ENCODE results near the gene PSMA5. TPM values are rescaled to one million over a fixed set of nuclear protein-coding genes. Genes with fewer than 3 reads are reported as not detected.
"Not testable (repeated sequence)": the region's sequence is repeated elsewhere in the genome, so short reads cannot be mapped to it uniquely, and the experiment has no call there.

The PSMA5 gene
- total RNA-seq, 1 experiment from 2014 or later = 169 TPM

GRCh38 chr1:109395602-109396512, 30.4 kb downstream of the PSMA5 start:
- no peak overlapping the region for H3K4me3 ChIP-seq (replicated peaks in 1 of 2; ENCODE audit: low read depth in 1 of 2, low read length in 2 of 2)
- H4K20me1 ChIP-seq (ENCODE audit: insufficient read depth) = no peaks in the 10 kb centered on the region
- H3K9me3 ChIP-seq (ENCODE audit: control insufficient read depth in 1 of 2, insufficient read depth in 1 of 2, low read depth in 1 of 2, low read length in 2 of 2) = no peaks in the 10 kb centered on the region
- no peaks in the 10 kb centered on the region for H3K36me3 ChIP-seq (ENCODE audit: control insufficient read depth in 1 of 2, insufficient read depth in 2 of 2, low read length in 2 of 2)
- no peak overlapping the region for H3K27ac ChIP-seq (ENCODE audit: low read depth, low read length)
- TF ChIP-seq TCF7L2 (IDR thresholded peaks at IDR 0.05; ENCODE audit: borderline replicate concordance, extremely low read depth, insufficient read depth, insufficient read length) (no peak), ZFX (IDR thresholded peaks at IDR 0.05) (no peak)
- TF ChIP-seq, protein P1, sequence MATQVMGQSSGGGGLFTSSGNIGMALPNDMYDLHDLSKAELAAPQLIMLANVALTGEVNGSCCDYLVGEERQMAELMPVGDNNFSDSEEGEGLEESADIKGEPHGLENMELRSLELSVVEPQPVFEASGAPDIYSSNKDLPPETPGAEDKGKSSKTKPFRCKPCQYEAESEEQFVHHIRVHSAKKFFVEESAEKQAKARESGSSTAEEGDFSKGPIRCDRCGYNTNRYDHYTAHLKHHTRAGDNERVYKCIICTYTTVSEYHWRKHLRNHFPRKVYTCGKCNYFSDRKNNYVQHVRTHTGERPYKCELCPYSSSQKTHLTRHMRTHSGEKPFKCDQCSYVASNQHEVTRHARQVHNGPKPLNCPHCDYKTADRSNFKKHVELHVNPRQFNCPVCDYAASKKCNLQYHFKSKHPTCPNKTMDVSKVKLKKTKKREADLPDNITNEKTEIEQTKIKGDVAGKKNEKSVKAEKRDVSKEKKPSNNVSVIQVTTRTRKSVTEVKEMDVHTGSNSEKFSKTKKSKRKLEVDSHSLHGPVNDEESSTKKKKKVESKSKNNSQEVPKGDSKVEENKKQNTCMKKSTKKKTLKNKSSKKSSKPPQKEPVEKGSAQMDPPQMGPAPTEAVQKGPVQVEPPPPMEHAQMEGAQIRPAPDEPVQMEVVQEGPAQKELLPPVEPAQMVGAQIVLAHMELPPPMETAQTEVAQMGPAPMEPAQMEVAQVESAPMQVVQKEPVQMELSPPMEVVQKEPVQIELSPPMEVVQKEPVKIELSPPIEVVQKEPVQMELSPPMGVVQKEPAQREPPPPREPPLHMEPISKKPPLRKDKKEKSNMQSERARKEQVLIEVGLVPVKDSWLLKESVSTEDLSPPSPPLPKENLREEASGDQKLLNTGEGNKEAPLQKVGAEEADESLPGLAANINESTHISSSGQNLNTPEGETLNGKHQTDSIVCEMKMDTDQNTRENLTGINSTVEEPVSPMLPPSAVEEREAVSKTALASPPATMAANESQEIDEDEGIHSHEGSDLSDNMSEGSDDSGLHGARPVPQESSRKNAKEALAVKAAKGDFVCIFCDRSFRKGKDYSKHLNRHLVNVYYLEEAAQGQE (IDR thresholded peaks at IDR 0.05; ENCODE audit: low read depth) = no peak
- intact Hi-C loops (cut with micrococcal nuclease) = loop anchor here (2.0 to 5.0 kb wide), 3 partner anchors 21 to 1614 kb away; no protein-coding TSS in a partner anchor
- ATAC-seq = no peak
- peaks cover 11 to 21% of the 10 kb centered on the region in 2 experiments for H3K4me1 ChIP-seq (ENCODE audit: control insufficient read depth in 1 of 2, insufficient read depth in 2 of 2, low read length in 2 of 2)
- H3K79me2 ChIP-seq (ENCODE audit: insufficient read depth, low read length) = no peaks in the 10 kb centered on the region
- H2AFZ ChIP-seq (ENCODE audit: low read depth, low read length, poor library complexity, severe bottlenecking) = no peak overlapping the region
- CTCF ChIA-PET = interaction anchor here (0.7 to 2.0 kb wide), 2 partner anchors 113 to 118 kb away, joined by 3 to 4 read pairs; partner anchors contain the start of gene PSRC1
- no peak overlapping the region for H3K9ac ChIP-seq (ENCODE audit: low read length)
- H3K9me2 ChIP-seq (ENCODE audit: insufficient read depth) = no peaks in the 10 kb centered on the region
- DNase-seq (ENCODE audit: low read depth, low spot score) = no peak
- RAD21 ChIA-PET (ENCODE audit: low non-redundant PET in 1 of 2, low total read pairs in 2 of 2, uncharacterized antibody in 2 of 2, unreplicated experiment in 2 of 2) = no interaction called here
- no TSS peak for BruUV-seq (replicated peaks)
- peak overlapping the region; percentile 95 for H3K4me2 ChIP-seq (ENCODE audit: low read length)
- POLR2A ChIA-PET = no interaction called here
- no peaks in the 10 kb centered on the region; the same call in 1 of the 2 replicates for H3K27me3 ChIP-seq (ENCODE audit: insufficient read depth, low read length)

DNA sequence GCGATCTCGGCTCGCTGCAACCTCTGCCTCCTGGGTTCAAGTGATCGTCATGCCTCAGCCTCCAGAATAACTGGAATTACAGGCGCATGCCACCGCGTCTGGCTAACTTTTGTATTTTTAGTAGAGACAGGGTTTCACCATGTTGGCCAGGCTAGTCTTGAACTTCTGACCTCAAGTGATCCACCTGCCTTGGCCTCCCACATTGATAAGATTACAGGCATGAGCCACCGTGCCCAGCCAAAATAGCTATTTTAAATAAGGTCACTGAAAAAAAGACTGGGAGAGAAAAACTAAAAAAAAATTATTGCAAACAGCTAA, 31.0 kb downstream of the PSMA5 start:
- H3K27ac ChIP-seq (ENCODE audit: low read depth, low read length); H3K9ac ChIP-seq (ENCODE audit: low read length); H3K4me3 ChIP-seq (replicated peaks in 1 of 2; ENCODE audit: low read depth in 1 of 2, low read length in 2 of 2); RAD21 ChIA-PET (ENCODE audit: low non-redundant PET in 1 of 2, low total read pairs in 2 of 2, uncharacterized antibody in 2 of 2, unreplicated experiment in 2 of 2); POLR2A ChIA-PET; H3K9me3 ChIP-seq (ENCODE audit: control insufficient read depth in 1 of 2, insufficient read depth in 1 of 2, low read depth in 1 of 2, low read length in 2 of 2); DNase-seq (ENCODE audit: low read depth, low spot score); H4K20me1 ChIP-seq (ENCODE audit: insufficient read depth); ATAC-seq; H3K4me2 ChIP-seq (ENCODE audit: low read length); H3K36me3 ChIP-seq (ENCODE audit: control insufficient read depth in 1 of 2, insufficient read depth in 2 of 2, low read length in 2 of 2); H3K79me2 ChIP-seq (ENCODE audit: insufficient read depth, low read length); BruUV-seq (replicated peaks); H2AFZ ChIP-seq (ENCODE audit: low read depth, low read length, poor library complexity, severe bottlenecking); CTCF ChIA-PET; H3K27me3 ChIP-seq (ENCODE audit: insufficient read depth, low read length); H3K9me2 ChIP-seq (ENCODE audit: insufficient read depth): not testable (repeated sequence)
- intact Hi-C loops (cut with micrococcal nuclease) = loop anchor here (2.0 to 5.0 kb wide), 3 partner anchors 20 to 1613 kb away; no protein-coding TSS in a partner anchor
- H3K4me1 ChIP-seq (ENCODE audit: control insufficient read depth in 1 of 2, insufficient read depth in 2 of 2, low read length in 2 of 2) = peaks cover 11 to 21% of the 10 kb centered on the region in 2 experiments

All from HCT116 (cell line).